IPS-20b (cell line): ENCODE measurements around the gene CBX8.

Source experiments
- H3K27ac ChIP-seq: one replicate; pipeline ENCODE4 v1.5.1; 2013; ENCODE audit warnings: low read length
- H3K27me3 ChIP-seq: 2 replicates; pipeline ENCODE4 v1.6.1; 2013; ENCODE audit warnings: mild to moderate bottlenecking, low read length, inconsistent platforms; ENCODE audit not compliant: insufficient read depth
- H3K36me3 ChIP-seq: 2 replicates; pipeline ENCODE4 v1.6.1; 2013; ENCODE audit warnings: low read depth, mild to moderate bottlenecking, inconsistent platforms, low read length, moderate library complexity; ENCODE audit not compliant: insufficient read depth
- H3K4me1 ChIP-seq: 2 replicates; pipeline ENCODE4 v1.6.1; 2013; ENCODE audit warnings: mild to moderate bottlenecking, control low read depth, inconsistent platforms, low read length, moderate library complexity; ENCODE audit not compliant: insufficient read depth
- H3K4me3 ChIP-seq: 2 replicates; pipeline ENCODE4 v1.5.1; 2013; ENCODE audit warnings: mild to moderate bottlenecking, low read length, inconsistent platforms
- H3K9ac ChIP-seq: 2 replicates; pipeline ENCODE4 v1.6.1; 2013; ENCODE audit warnings: low read depth, mild to moderate bottlenecking, inconsistent platforms, low read length, moderate library complexity
- H3K9me3 ChIP-seq: 2 replicates; pipeline ENCODE4 v1.6.1; 2013; ENCODE audit warnings: mild to moderate bottlenecking, low read depth, low read length, inconsistent platforms; ENCODE audit not compliant: insufficient read depth

The CBX8 gene

GRCh38 chr17:79796763-79797491 is at the start of gene CBX8:
Gene CBX8 (minus strand): TSS chr17:79797077. CDS start chr17:79796998, 79 bp downstream.
- Histone ChIP-seq H3K4me3 (peak within 1 kb of the TSS; percentile 72), H3K9ac (peak within 1 kb of the TSS; percentile 73; the same call in 1 of the 2 replicates), H3K9me3 (peaks cover 8% of the 10 kb centered on the region; the same call in 1 of the 2 replicates), H3K27ac (no peak within 1 kb of the TSS), H3K36me3 (no peaks in the 10 kb centered on the region), H3K27me3 (peaks cover 93% of the 10 kb centered on the region), H3K4me1 (peaks cover 9% of the 10 kb centered on the region)

- Histone ChIP-seq H3K27me3 (peaks cover 91% of the 10 kb centered on the region), H3K4me1 (no peaks in the 10 kb centered on the region; the same call in 1 of the 2 replicates), H3K9ac (no peak overlapping the region), H3K36me3 (no peaks in the 10 kb centered on the region), H3K9me3 (peaks cover 10% of the 10 kb centered on the region; the same call in 1 of the 2 replicates), H3K27ac (no peak overlapping the region), H3K4me3 (no peak overlapping the region)
Measured at GRCh38 chr17:79845601-79845949, 48.7 kb upstream of the CBX8 start.

GRCh38 chr17:79844869-79845600 is 48.2 kb upstream of the CBX8 start:
- H3K4me1 ChIP-seq = no peaks in the 10 kb centered on the region; the same call in 1 of the 2 replicates
- H3K9me3 ChIP-seq = peaks cover 10% of the 10 kb centered on the region; the same call in 1 of the 2 replicates
- H3K36me3 ChIP-seq = no peaks in the 10 kb centered on the region
- H3K4me3 ChIP-seq = no peak overlapping the region; the same call in 1 of the 2 replicates
- peaks cover 96% of the 10 kb centered on the region for H3K27me3 ChIP-seq
- H3K27ac ChIP-seq = no peak overlapping the region
- no peak overlapping the region for H3K9ac ChIP-seq

- peaks cover 93% of the 10 kb centered on the region for H3K27me3 ChIP-seq
- H3K4me1 ChIP-seq = no peaks in the 10 kb centered on the region; the same call in 1 of the 2 replicates
Measured at GRCh38 chr17:79843816-79844800, 47.2 kb upstream of the CBX8 start.

GRCh38 chr17:79843474-79843815 is 46.6 kb upstream of the CBX8 start:
- H3K36me3 ChIP-seq = no peaks in the 10 kb centered on the region
- no peak overlapping the region for H3K9ac ChIP-seq
- no peak overlapping the region for H3K27ac ChIP-seq
- H3K4me1 ChIP-seq = no peaks in the 10 kb centered on the region; the same call in 1 of the 2 replicates
- H3K9me3 ChIP-seq = peaks cover 10% of the 10 kb centered on the region; the same call in 1 of the 2 replicates
- H3K4me3 ChIP-seq = peak overlapping the region; percentile 51; the same call in 1 of the 2 replicates
- peaks cover 88% of the 10 kb centered on the region for H3K27me3 ChIP-seq

More at GRCh38 chr17:79843816-79844800, 47.2 kb upstream of the CBX8 start:
- H3K9ac ChIP-seq = no peak overlapping the region
- peaks cover 10% of the 10 kb centered on the region; the same call in 1 of the 2 replicates for H3K9me3 ChIP-seq
- H3K4me3 ChIP-seq = peak overlapping the region; percentile 51; the same call in 1 of the 2 replicates
- no peak overlapping the region for H3K27ac ChIP-seq
- H3K36me3 ChIP-seq = no peaks in the 10 kb centered on the region

DNA sequence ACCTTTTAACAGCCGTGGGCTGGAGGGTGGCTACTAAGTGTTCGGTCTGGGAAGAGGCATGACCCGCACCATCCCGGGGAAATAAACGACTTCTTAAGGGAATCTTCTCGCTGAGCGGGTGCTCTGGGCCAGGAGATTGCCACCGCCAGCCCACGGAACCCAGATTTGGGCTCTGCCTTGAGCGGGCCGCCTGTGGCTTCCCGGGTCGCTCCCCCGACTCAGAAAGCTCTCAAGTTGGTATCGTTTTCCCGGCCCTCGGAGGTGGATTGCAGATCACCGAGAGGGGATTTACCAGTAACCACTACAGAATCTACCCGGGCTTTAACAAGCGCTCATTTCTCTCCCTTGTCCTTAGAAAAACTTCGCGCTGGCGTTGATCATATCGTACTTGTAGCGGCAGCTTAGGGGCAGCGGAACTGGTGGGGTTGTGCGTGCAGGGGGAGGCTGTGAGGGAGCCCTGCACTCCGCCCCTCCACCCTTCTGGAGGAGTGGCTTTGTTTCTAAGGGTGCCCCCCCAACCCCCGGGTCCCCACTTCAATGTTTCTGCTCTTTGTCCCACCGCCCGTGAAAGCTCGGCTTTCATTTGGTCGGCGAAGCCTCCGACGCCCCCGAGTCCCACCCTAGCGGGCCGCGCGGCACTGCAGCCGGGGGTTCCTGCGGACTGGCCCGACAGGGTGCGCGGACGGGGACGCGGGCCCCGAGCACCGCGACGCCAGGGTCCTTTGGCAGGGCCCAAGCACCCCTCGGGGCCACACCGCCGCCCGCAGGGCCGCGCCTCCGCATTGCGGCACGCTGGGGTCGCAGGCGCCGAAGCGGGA is 46.0 kb upstream of the CBX8 start:
- Histone ChIP-seq H3K27me3 (peaks cover 88% of the 10 kb centered on the region), H3K9ac (no peak overlapping the region), H3K4me1 (peaks cover 6% of the 10 kb centered on the region)

DNA sequence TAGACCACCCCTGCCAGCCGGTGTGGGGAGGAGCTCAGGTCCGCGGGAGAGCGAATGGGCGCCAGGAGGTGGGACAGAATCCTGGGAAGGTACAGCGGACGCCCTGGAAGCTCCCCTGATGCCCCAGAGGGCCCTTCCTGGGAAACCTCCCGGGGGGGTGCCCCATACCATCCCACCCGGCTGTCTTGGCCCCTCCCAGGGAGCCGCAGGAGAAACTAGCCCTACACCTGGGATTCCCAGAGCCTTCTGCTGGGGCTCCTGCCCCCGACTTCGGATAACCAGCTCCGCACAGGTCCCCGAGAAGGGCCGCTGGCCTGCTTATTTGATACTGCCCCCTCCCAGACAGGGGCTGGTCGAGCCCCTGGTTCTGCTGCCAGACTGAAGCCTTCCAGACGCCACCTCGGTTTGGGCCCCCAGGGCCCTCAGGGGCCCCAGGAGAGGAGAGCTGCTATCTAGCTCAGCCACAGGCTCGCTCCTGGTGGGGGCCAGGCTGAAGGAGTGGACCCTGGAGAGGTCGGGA is 45.3 kb upstream of the CBX8 start:
- H3K27ac ChIP-seq = no peak overlapping the region
- peaks cover 10% of the 10 kb centered on the region for H3K4me1 ChIP-seq
- no peak overlapping the region for H3K4me3 ChIP-seq
- peaks cover 89% of the 10 kb centered on the region for H3K27me3 ChIP-seq
- peaks cover 10% of the 10 kb centered on the region; the same call in 1 of the 2 replicates for H3K9me3 ChIP-seq
- no peaks in the 10 kb centered on the region for H3K36me3 ChIP-seq
- H3K9ac ChIP-seq = no peak overlapping the region

More for the DNA sequence above, 46.0 kb upstream of the CBX8 start:
- Histone ChIP-seq H3K27ac (no peak overlapping the region), H3K9me3 (peaks cover 10% of the 10 kb centered on the region; the same call in 1 of the 2 replicates), H3K4me3 (no peak overlapping the region), H3K36me3 (no peaks in the 10 kb centered on the region)

GRCh38 chr17:79841369-79842135 is 44.7 kb upstream of the CBX8 start:
- Histone ChIP-seq H3K27ac (no peak overlapping the region), H3K9ac (no peak overlapping the region), H3K4me1 (peaks cover 14% of the 10 kb centered on the region), H3K36me3 (no peaks in the 10 kb centered on the region), H3K27me3 (peaks cover 91% of the 10 kb centered on the region), H3K9me3 (peaks cover 10% of the 10 kb centered on the region; the same call in 1 of the 2 replicates), H3K4me3 (no peak overlapping the region)

GRCh38 chr17:79840989-79841286 is 44.1 kb upstream of the CBX8 start:
- no peak overlapping the region for H3K4me3 ChIP-seq
- H3K36me3 ChIP-seq = no peaks in the 10 kb centered on the region
- H3K27ac ChIP-seq = no peak overlapping the region
- H3K4me1 ChIP-seq = peaks cover 14% of the 10 kb centered on the region
- no peak overlapping the region for H3K9ac ChIP-seq
- H3K9me3 ChIP-seq = peaks cover 10% of the 10 kb centered on the region; the same call in 1 of the 2 replicates
- H3K27me3 ChIP-seq = peaks cover 91% of the 10 kb centered on the region
